Ecto neural progenitor cell (in vitro differentiated cells): ENCODE measurements around the gene UFD1.

Experiments used
- DNase-seq: peaks from one replicate; pipeline ENCODE4 v3.0.0-alpha.2; 2018; ENCODE audit warnings: low spot score

The UFD1 gene, protein sequence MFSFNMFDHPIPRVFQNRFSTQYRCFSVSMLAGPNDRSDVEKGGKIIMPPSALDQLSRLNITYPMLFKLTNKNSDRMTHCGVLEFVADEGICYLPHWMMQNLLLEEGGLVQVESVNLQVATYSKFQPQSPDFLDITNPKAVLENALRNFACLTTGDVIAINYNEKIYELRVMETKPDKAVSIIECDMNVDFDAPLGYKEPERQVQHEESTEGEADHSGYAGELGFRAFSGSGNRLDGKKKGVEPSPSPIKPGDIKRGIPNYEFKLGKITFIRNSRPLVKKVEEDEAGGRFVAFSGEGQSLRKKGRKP

GRCh38 chr22:19478901-19479354, at the start of gene UFD1:
Gene UFD1 (minus strand): TSS chr22:19479193. CDS start chr22:19479085, 108 bp downstream.
- peak; percentile 92 for DNase-seq

DNA sequence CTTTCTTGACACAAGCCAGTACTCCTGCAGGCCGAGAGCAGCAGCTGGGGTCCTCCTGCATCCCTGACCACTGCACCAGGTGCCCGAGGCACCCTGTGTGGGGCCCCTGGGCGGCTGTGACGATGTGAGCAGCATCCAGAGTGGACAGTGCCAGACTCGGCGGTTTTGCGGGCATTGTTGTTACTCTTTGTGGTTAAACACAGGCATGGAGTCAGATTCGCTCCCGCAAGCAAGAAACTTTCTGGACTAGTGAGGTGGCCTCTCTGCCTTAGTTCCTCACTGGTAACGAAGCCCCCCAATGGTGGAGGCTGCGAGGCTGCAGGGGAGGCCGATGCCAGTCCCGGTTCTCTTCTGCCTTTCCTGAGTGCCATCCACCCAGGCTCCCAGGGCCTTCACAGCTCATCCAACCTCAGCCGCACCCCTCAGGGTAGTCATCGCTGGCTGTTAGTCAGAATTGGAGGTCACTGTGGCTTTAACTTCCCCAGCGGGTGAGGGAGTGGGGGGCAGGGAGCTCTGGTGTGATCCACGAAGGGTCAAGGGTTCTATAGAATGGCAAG, 48.9 kb upstream of the UFD1 start:
- DNase-seq = no peak

DNA sequence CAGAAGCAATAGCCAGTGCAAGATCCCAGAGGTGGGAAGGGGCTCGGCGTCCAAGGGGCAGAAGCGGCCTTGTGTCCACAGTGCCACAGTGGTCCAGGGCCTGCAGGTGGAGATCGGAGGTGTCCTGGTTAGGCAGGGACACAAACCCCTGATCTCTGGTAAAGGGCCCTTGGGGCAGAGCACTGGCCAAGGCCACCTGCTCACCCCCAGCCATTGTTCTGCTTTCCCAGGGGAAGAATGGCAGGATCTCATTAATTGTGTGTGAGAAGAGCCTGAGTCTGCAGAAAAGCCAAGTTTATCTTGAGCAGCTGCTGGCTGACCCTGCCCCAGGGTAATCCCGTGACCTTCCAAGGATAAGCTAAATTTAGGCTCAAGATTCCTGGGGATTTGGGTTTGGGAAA, 48.3 kb upstream of the UFD1 start:
- no peak for DNase-seq

- DNase-seq = no peak
Measured at GRCh38 chr22:19526702-19527111, 47.7 kb upstream of the UFD1 start.

GRCh38 chr22:19526076-19526701, 47.2 kb upstream of the UFD1 start:
- DNase-seq = no peak

DNA sequence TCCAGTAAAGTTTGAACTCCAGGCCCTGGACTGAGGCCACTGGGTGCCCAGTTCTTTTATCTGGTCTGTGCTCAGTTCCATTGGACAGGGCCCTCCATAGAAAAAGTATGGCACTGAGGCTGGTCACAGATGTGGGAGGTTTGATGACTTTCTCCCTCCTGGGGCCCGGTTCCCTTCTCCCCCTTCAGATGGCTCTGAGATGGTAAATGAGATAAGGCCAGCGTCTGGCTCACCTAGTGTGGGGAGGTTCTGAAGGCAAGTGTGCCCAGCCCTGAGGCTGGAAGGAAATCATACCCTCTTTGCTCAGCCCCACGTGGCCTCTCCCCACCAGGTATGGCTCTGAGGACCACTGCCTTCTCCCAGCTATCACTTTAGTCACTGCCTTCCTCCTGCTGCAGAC, 46.7 kb upstream of the UFD1 start:
- DNase-seq = no peak

DNA sequence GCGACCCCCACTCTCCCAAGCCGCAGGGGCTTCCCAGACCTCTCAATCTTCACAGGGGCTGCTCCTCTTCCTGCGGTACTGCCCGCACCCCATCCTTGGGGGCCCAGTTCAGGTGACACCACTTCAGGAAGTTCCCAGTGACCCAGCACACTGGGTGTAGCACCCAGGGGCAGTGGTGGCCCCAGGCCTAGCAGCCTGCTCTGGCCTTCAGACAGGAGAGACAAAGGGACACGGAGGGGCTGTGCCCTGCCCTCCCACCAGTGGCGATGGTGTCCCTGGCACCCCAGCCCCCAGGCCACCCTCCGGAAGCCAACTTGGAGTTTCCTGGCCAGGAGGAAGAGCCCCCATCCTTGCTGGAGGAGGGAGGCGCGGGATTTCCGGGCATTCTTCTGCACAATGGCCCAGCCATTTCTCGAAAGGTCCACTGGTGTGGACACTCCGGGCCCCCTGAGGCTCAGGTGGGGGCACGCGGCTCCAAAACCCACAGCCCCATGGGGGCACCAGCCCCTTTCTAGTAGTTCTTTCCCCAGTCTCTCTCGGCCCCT, 46.2 kb upstream of the UFD1 start:
- DNase-seq = no peak

- DNase-seq = peak; percentile 75
Measured at GRCh38 chr22:19524170-19525115, 45.5 kb upstream of the UFD1 start, which contains the start of gene CLDN5. Gene CLDN5 (minus strand): TSS chr22:19524410. CDS start chr22:19524255, 155 bp downstream.

DNA sequence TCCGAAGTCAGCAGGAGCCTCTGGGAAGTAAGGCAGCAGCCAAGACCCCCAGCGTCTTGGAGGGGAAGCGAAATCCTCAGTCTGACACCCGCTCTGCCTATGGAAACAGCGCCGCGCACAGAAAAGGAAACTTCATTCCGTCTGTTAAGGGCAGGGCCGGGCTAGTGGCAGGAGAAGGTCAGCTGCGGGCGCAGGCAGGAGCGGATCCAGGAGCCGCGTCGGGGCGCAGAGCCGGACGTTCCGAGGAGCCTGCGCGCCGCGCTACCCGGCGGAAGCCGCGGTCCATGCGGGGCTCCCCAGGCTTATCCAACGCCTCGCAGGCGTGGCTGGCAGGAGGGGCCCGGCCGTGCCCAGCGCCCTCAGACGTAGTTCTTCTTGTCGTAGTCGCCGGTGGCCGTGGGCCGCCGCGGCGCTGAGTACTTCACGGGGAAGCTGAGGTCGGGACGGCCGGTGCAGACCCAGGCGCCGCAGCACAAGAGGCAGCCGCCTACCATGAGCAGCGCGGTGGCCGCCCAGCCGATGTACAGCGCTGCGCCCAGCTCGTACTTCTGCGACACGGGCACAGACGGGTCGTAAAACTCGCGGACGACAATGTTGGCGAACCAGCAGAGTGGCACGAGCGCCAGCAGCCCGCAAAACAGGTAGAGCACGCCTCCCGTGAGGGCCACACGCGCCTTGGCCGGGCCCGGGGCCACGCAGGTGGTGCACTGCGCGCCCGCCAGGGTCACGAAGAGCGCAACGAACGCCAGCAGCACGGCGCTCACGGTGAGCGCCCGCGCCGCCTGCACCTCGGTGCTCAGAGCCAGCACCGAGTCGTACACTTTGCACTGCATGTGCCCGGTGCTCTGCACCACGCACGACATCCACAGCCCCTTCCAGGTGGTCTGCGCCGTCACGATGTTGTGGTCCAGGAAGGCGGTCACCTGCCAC, 44.5 kb upstream of the UFD1 start:
- peak; percentile 71 for DNase-seq

DNA sequence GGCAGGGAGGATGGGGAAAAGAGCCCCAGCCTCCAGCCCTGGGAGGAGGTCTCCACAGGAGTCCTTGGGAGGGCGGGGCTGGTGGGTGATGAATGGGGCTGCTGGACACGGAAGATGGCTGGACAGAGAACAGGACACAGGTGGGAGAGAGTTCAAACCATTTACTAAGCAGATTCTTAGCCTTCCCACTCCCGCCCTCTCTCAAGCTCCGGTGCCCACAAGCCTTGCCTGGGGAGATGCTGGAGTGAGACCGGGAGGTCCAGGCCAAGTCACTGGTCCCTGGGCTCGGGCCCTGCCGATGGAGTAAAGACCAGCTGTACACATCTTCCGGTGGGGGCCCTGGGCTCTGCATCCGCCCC, 43.9 kb upstream of the UFD1 start:
- DNase-seq = no peak

- peak; percentile 46 for DNase-seq
Measured at GRCh38 chr22:19522190-19522880, 43.3 kb upstream of the UFD1 start.

DNA sequence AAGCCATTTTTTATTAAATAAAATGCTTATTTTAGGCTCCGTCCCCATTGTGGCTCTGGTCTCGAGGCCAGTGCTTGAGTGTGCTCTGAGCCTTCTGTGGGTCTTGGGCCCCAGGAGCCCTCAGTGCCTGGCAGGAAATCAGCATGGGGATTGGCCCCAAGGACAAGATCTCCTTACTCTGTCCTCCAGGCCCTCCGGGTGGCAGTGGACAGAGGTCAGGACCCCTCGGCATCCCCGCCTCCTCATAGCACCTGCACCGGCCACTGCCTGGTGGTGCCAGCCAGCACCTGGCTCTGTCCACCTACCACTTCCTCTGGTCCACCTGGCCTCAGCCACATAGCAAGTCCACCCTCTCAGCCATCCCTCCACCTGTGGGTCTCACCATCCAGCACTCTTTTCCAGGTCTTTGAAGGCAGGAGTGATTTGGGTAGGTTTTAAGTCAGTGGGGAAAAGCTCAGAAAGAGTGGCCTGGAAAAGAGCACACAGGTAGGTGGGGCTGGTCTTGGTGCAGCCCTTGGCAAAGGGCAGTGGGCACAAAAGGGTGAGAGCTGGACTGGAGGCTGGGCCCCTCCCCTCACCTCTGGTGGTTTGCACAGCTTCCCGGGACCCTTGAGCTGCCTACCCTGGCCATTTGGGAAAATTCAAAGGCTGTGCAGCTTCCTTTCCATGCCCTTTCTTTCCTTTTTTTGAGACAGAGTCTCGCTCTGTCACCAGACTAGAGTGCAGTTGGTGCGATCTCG, 41.7 kb upstream of the UFD1 start:
- no peak for DNase-seq

GRCh38 chr22:19520007-19520406, 41.0 kb upstream of the UFD1 start:
- DNase-seq = peak; percentile 29

GRCh38 chr22:19519041-19519926, 40.3 kb upstream of the UFD1 start:
- DNase-seq = peak; percentile 34

DNA sequence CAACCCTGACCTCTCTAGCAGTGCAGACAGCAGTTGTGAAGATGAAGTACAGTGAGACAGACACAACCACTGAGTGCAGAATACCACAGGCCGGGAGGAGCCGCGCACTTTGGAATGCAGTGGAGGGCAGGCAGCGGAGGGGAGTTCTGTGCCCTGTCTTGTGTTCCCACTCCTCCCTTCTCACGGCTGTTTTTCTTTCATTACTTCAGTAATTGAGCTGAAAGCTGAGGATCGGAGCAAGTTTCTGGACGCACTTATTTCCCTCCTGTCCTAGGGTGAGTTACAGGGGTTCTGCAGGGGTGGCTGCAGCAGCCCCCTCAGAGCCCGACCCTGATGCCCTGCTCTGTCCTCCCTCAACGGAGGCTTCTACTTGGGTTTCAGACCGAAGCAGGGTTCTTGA, 39.6 kb upstream of the UFD1 start:
- peak; percentile 22 for DNase-seq

- no peak for DNase-seq
Measured at GRCh38 chr22:19517919-19518611, 39.1 kb upstream of the UFD1 start.

- DNase-seq = no peak
Measured at GRCh38 chr22:19517171-19517500, 38.1 kb upstream of the UFD1 start.
